Thyroid gland (tissue), 4 donors: ENCODE data around the gene OOSP1. TPM values are rescaled to one million over a fixed set of nuclear protein-coding genes. Genes with fewer than 3 reads are reported as not detected.

Experiments
- DNase-seq, 2 donors: peaks; one replicate each; pipeline ENCODE4 v3.0.0-alpha.2; 2019
- H3K27ac ChIP-seq, 3 donors: fragments of 200-600 bp; sonication (generic); 1 replicate in 2 of 3; 2 replicates in 1 of 3; pipeline ENCODE4 v1.5.1; 2016 to 2019; ENCODE audit warnings: mild to moderate bottlenecking in 1 of 3, moderate library complexity in 1 of 3
- H3K27me3 ChIP-seq: fragments of 200-600 bp; sonication (generic); one replicate; pipeline ENCODE4 v1.5.1; 2019
- H3K36me3 ChIP-seq, 2 donors: fragments of 200-600 bp; sonication (generic); one replicate each; pipeline ENCODE4 v1.5.1; 2016 to 2019
- H3K4me1 ChIP-seq, 2 donors: fragments of 200-600 bp; sonication (generic); one replicate each; pipeline ENCODE4 v1.5.1; 2017 to 2019
- H3K4me3 ChIP-seq, 3 donors: fragments of 200-600 bp; sonication (generic); replicated peaks in 1 of 3; 1 replicate in 2 of 3; 2 replicates in 1 of 3; pipeline ENCODE4 v1.5.1; 2016; ENCODE audit warnings: mild to moderate bottlenecking in 1 of 3
- H3K9me3 ChIP-seq: fragments of 200-600 bp; sonication (generic); one replicate; pipeline ENCODE4 v1.5.1; 2017
- CTCF ChIP-seq, 6 experiments: fragments of 200-600 bp in 3 of 6; fragments of 450-650 bp in 3 of 6; sonication (generic) in 3 of 6; IDR thresholded peaks; one replicate each; pipeline ENCODE4 v1.5.1; 2016 to 2019; ENCODE audit warnings: antibody characterized with exemption in 6 of 6, mild to moderate bottlenecking in 2 of 6, inconsistent platforms in 1 of 6, moderate library complexity in 1 of 6
- POLR2A ChIP-seq, 2 donors: fragments of 450-650 bp; IDR thresholded peaks; one replicate each; pipeline ENCODE4 v1.6.1; 2017; ENCODE audit warnings: antibody characterized with exemption in 2 of 2, mild to moderate bottlenecking in 2 of 2, moderate library complexity in 1 of 2
- WGBS, 2 donors: methylation state at CpG; one replicate each; pipeline ENCODE4 v1.1.5; 2017; 5-methylcytosine and 5-hydroxymethylcytosine counted together
- intact Hi-C: fragments of 100-400 bp; cut with DNase I; formaldehyde crosslinking; loops from one replicate; pipeline ENCODE4 v1.15.1; 2023
- total RNA-seq, 4 donors: library from RNA; depleted of rRNA; stranded (reverse); fragments of >200 nt; gene quantifications; one replicate each; pipeline ENCODE4 v1.2.3, GENCODE V29; 2016

The OOSP1 gene
- total RNA-seq, 4 donors from 2014 or later, result not detected

- 93% methylated on average over 6 of the region's 6 CpGs for WGBS, 2 donors
- H3K4me3 ChIP-seq, result no peak overlapping the region
- TF ChIP-seq POLR2A (IDR thresholded peaks at IDR 0.05) (no peak), CTCF (IDR thresholded peaks at IDR 0.05) (no peak)
- intact Hi-C loops, result no loop called here
- no peaks in the 10 kb centered on the region for H3K9me3 ChIP-seq
- DNase-seq, result no peak
- no peak overlapping the region for H3K27ac ChIP-seq
- no peaks in the 10 kb centered on the region for H3K36me3 ChIP-seq
- no peaks in the 10 kb centered on the region for H3K4me1 ChIP-seq
- no peaks in the 10 kb centered on the region for H3K27me3 ChIP-seq
Observed at GRCh38 chr11:59923813-59924212, 14.4 kb upstream of the OOSP1 start.

GRCh38 chr11:59931688-59932087 lies 6.5 kb upstream of the OOSP1 start:
- Histone ChIP-seq H3K36me3 (no peaks in the 10 kb centered on the region), H3K27ac (no peak overlapping the region), H3K4me1 (no peaks in the 10 kb centered on the region), H3K9me3 (no peaks in the 10 kb centered on the region), H3K4me3 (no peak overlapping the region), H3K27me3 (no peaks in the 10 kb centered on the region)
- intact Hi-C loops, result no loop called here
- no peak for DNase-seq
- TF ChIP-seq CTCF (IDR thresholded peaks at IDR 0.05), result no peak
- TF ChIP-seq POLR2A (IDR thresholded peaks at IDR 0.05), result no peak
- 75 to 80% methylated on average over 1 of the region's 1 CpG for WGBS, 2 donors

GRCh38 chr11:59938718-59939117 lies 486 bp downstream of the OOSP1 start:
- intact Hi-C loops, result no loop called here
- TF ChIP-seq CTCF (IDR thresholded peaks at IDR 0.05), result no peak
- no peak for TF ChIP-seq POLR2A (IDR thresholded peaks at IDR 0.05)
- 96 to 97% methylated on average over 3 of the region's 3 CpGs for WGBS, 2 donors
- Histone ChIP-seq H3K27me3 (no peaks in the 10 kb centered on the region), H3K4me1 (no peaks in the 10 kb centered on the region), H3K36me3 (no peaks in the 10 kb centered on the region), H3K27ac (no peak overlapping the region), H3K4me3 (no peak overlapping the region), H3K9me3 (no peaks in the 10 kb centered on the region)
- DNase-seq, result no peak

- intact Hi-C loops, result no loop called here
- Histone ChIP-seq H3K36me3 (no peaks in the 10 kb centered on the region), H3K4me1 (no peaks in the 10 kb centered on the region), H3K27ac (no peak overlapping the region), H3K4me3 (no peak overlapping the region), H3K9me3 (no peaks in the 10 kb centered on the region), H3K27me3 (no peaks in the 10 kb centered on the region)
- TF ChIP-seq POLR2A (IDR thresholded peaks at IDR 0.05), result no peak
- no peak for TF ChIP-seq CTCF (IDR thresholded peaks at IDR 0.05)
- no peak for DNase-seq
- WGBS, 2 donors, result 85 to 92% methylated on average over 2 of the region's 2 CpGs
Observed at GRCh38 chr11:59939482-59939881, 1.2 kb downstream of the OOSP1 start.

- no peaks in the 10 kb centered on the region for H3K27me3 ChIP-seq
- TF ChIP-seq POLR2A (IDR thresholded peaks at IDR 0.05) (no peak), CTCF (IDR thresholded peaks at IDR 0.05) (no peak)
- H3K36me3 ChIP-seq, result no peaks in the 10 kb centered on the region
- intact Hi-C loops, result no loop called here
- no peaks in the 10 kb centered on the region for H3K4me1 ChIP-seq
- H3K27ac ChIP-seq, result no peak overlapping the region
- WGBS, 2 donors, result 82 to 85% methylated on average over 4 of the region's 4 CpGs
- H3K9me3 ChIP-seq, result no peaks in the 10 kb centered on the region
- no peak for DNase-seq
- no peak overlapping the region for H3K4me3 ChIP-seq
Observed at GRCh38 chr11:59941091-59941490, 2.9 kb downstream of the OOSP1 start.
